GM12891 (cell line): ENCODE results near the gene LYPD4.

Experiments
- POLR2A ChIP-seq: IDR thresholded peaks from 2 replicates; pipeline ENCODE4 v1.6.1; 2011; ENCODE audit warnings: low read depth, low read length, control low read depth
- POLR2AphosphoS5 ChIP-seq: IDR thresholded peaks from 2 replicates; pipeline ENCODE4 v1.6.1; 2011; ENCODE audit warnings: low read depth, low read length, control low read depth
- TAF1 ChIP-seq: IDR thresholded peaks from 2 replicates; pipeline ENCODE4 v1.6.1; 2011; ENCODE audit warnings: low read depth, low read length, control low read depth

DNA sequence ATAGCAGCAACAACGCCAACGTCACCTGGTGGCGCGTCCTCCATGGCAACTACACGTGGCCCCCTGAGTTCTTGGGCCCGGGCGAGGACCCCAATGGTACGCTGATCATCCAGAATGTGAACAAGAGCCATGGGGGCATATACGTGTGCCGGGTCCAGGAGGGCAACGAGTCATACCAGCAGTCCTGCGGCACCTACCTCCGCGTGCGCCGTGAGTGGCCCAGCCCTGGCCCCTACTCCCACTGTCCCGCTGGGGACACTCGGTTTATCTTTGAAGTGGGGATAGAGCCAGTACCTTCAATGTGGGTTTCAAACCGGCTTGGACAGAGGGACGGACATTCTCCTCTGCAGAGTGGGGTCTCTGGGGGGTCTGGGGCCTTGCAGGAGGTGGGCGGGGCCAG lies 34.6 kb upstream of the LYPD4 start:
- TF ChIP-seq POLR2A: no peak
- TF ChIP-seq POLR2AphosphoS5: no peak
- no peak for TF ChIP-seq TAF1
